ENCODE results near the gene FIP1L1.
A peak's percentile ranks its signal among the peaks of the same experiment; 100 is the strongest.

Gene FIP1L1

DNA sequence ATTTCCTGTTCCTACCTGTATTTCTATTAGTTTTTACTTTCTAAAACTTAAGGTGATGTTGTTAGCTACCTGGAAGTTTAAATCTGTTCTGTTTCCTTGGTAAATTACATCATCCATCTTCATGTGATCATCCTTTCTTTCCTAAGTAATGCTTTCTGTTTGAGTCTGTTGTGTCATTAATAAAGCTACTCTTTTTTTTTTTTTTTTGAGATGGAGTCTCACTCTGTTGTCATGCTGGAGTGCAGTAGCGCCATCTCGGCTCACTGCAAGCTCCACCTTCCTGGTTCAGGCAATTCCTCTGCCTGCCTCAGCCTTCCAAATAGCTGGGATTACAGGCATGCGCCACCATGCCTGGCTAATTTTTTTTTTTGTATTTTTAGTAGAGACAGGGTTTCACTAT is 73.3 kb downstream of the FIP1L1 start:
- no peak overlapping the region for H2BK120ac ChIP-seq (ENCODE audit: low read depth, low read length)
- no peak overlapping the region for H3K56ac ChIP-seq (ENCODE audit: low read length)
- H3K79me2 ChIP-seq (ENCODE audit: control insufficient read depth, insufficient read depth, low read length): no peaks in the 10 kb centered on the region
- no peak overlapping the region for H4K5ac ChIP-seq (ENCODE audit: low read length)
- H3K79me1 ChIP-seq (ENCODE audit: low read length): no peaks in the 10 kb centered on the region
- no peak overlapping the region for H3K4me3 ChIP-seq (ENCODE audit: low read length)
- no peak overlapping the region for H2BK5ac ChIP-seq (ENCODE audit: low read length)
- no peak overlapping the region for H3K23ac ChIP-seq (ENCODE audit: low read length)
- no peak overlapping the region for H3K9ac ChIP-seq (ENCODE audit: low read length)
- H2AK5ac ChIP-seq (ENCODE audit: low read length): no peak overlapping the region
- no peak overlapping the region for H3K4ac ChIP-seq (ENCODE audit: low read depth, low read length)
- DNase-seq: peak; percentile 43
- WGBS (ENCODE audit: extremely low coverage, insufficient coverage, low lambda C conversion rate): no CpG with 5 or more reads among the region's 3 CpGs
- H3K36me3 ChIP-seq (ENCODE audit: control insufficient read depth, insufficient read depth, low read length): peaks cover 2% of the 10 kb centered on the region
- no peak overlapping the region for H3K27ac ChIP-seq (ENCODE audit: low read depth, low read length)
- no peak overlapping the region for H2BK15ac ChIP-seq (replicated peaks; ENCODE audit: low read depth)
- H4K8ac ChIP-seq (ENCODE audit: low read depth, low read length): no peak overlapping the region
- H3K18ac ChIP-seq (ENCODE audit: low read length): no peak overlapping the region
- H3K4me2 ChIP-seq (ENCODE audit: low read length): no peak overlapping the region
- no peaks in the 10 kb centered on the region for H3K27me3 ChIP-seq (ENCODE audit: insufficient read depth, low read length, poor library complexity)
- H3K4me1 ChIP-seq (ENCODE audit: control insufficient read depth, low read depth, low read length): no peaks in the 10 kb centered on the region

DNA sequence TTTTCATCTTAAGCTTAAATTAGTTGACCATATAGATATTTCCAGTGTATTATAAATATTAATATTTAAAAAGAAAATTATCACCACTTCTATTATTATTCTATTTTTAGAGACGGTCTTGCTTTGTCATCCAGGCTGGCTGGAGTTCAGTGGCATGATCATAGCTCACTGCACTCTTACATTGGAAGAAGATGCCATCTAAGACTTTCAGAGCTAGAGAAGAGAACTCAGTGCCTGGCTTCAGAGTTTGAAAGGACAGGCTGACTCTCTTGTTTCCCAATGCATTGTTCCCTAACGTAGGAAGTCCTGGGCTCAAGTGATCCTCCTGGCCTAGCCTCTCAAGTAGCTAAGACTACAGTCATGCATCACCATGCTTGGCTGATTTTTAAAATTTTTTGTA is 75.9 kb downstream of the FIP1L1 start:
- H2BK120ac ChIP-seq (ENCODE audit: low read depth, low read length): no peak overlapping the region
- no peak for DNase-seq
- H3K27me3 ChIP-seq (ENCODE audit: insufficient read depth, low read length, poor library complexity): no peaks in the 10 kb centered on the region
- no peak overlapping the region for H2BK5ac ChIP-seq (ENCODE audit: low read length)
- H3K36me3 ChIP-seq (ENCODE audit: control insufficient read depth, insufficient read depth, low read length): peaks cover 2% of the 10 kb centered on the region
- H3K18ac ChIP-seq (ENCODE audit: low read length): no peak overlapping the region
- H3K9ac ChIP-seq (ENCODE audit: low read length): no peak overlapping the region
- H3K23ac ChIP-seq (ENCODE audit: low read length): no peak overlapping the region
- H3K4me3 ChIP-seq (ENCODE audit: low read length): no peak overlapping the region
- H3K79me1 ChIP-seq (ENCODE audit: low read length): no peaks in the 10 kb centered on the region
- no peak overlapping the region for H2AK5ac ChIP-seq (ENCODE audit: low read length)
- H3K4me2 ChIP-seq (ENCODE audit: low read length): no peak overlapping the region
- H2BK15ac ChIP-seq (replicated peaks; ENCODE audit: low read depth): no peak overlapping the region
- H3K4me1 ChIP-seq (ENCODE audit: control insufficient read depth, low read depth, low read length): no peaks in the 10 kb centered on the region
- no peak overlapping the region for H4K5ac ChIP-seq (ENCODE audit: low read length)
- H3K27ac ChIP-seq (ENCODE audit: low read depth, low read length): no peak overlapping the region
- no peak overlapping the region for H4K8ac ChIP-seq (ENCODE audit: low read depth, low read length)
- WGBS (ENCODE audit: extremely low coverage, insufficient coverage, low lambda C conversion rate): no CpG with 5 or more reads among the region's 2 CpGs
- no peak overlapping the region for H3K56ac ChIP-seq (ENCODE audit: low read length)
- H3K4ac ChIP-seq (ENCODE audit: low read depth, low read length): no peak overlapping the region
- H3K79me2 ChIP-seq (ENCODE audit: control insufficient read depth, insufficient read depth, low read length): no peaks in the 10 kb centered on the region

DNA sequence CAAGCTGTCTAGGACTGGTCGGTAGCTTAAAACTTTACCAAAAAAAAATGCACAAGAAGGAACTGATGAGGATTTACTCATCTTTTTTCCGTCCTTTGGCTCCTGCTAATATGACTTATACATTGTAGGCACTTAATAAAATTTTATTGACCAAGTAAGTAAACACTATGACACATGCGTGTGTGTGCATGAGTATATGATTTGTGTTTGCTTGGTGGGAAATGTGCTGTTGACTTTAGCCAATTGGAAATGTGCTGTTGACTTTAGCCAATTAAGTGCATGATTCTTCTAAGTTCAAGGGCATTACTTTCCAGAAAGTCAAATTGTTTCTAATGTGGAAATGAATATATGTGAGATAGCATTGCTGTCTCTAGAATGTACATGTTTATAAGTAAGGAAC is 78.3 kb downstream of the FIP1L1 start:
- no CpG with 5 or more reads among the region's 3 CpGs for WGBS (ENCODE audit: extremely low coverage, insufficient coverage, low lambda C conversion rate)
- Histone ChIP-seq H3K56ac (ENCODE audit: low read length) (no peak overlapping the region), H3K79me1 (ENCODE audit: low read length) (no peaks in the 10 kb centered on the region), H3K4me3 (ENCODE audit: low read length) (no peak overlapping the region), H3K4ac (ENCODE audit: low read depth, low read length) (no peak overlapping the region), H2AK5ac (ENCODE audit: low read length) (no peak overlapping the region), H3K79me2 (ENCODE audit: control insufficient read depth, insufficient read depth, low read length) (no peaks in the 10 kb centered on the region), H3K27ac (ENCODE audit: low read depth, low read length) (no peak overlapping the region), H3K4me2 (ENCODE audit: low read length) (no peak overlapping the region), H4K5ac (ENCODE audit: low read length) (no peak overlapping the region), H2BK120ac (ENCODE audit: low read depth, low read length) (no peak overlapping the region), H3K18ac (ENCODE audit: low read length) (no peak overlapping the region), H3K23ac (ENCODE audit: low read length) (no peak overlapping the region), H3K4me1 (ENCODE audit: control insufficient read depth, low read depth, low read length) (no peaks in the 10 kb centered on the region), H3K36me3 (ENCODE audit: control insufficient read depth, insufficient read depth, low read length) (peaks cover 2% of the 10 kb centered on the region), H2BK5ac (ENCODE audit: low read length) (no peak overlapping the region), H2BK15ac (replicated peaks; ENCODE audit: low read depth) (no peak overlapping the region), H3K27me3 (ENCODE audit: insufficient read depth, low read length, poor library complexity) (no peaks in the 10 kb centered on the region), H4K8ac (ENCODE audit: low read depth, low read length) (no peak overlapping the region), H3K9ac (ENCODE audit: low read length) (no peak overlapping the region)
- no peak for DNase-seq

DNA sequence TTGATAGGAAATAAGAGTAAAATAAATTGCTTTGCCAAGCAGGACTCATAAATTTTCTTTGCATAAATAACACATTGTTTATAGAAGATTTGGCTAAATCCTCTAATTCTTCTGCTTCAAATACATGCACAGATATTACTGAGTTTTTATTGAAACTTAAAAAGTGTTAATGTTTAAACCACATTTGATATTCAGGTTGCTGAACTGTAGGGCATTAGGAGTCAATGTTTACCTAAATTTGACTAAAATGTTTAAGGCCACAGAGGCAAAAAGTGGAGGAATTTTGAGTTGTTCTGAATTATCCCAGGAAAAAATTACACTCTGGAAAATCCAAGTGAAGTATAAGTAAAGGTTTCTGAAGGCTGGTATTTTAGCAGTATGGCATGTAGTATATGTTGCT is 78.7 kb downstream of the FIP1L1 start:
- Histone ChIP-seq H2BK5ac (ENCODE audit: low read length) (no peak overlapping the region), H4K8ac (ENCODE audit: low read depth, low read length) (no peak overlapping the region), H3K27me3 (ENCODE audit: insufficient read depth, low read length, poor library complexity) (no peaks in the 10 kb centered on the region), H2AK5ac (ENCODE audit: low read length) (no peak overlapping the region), H2BK15ac (replicated peaks; ENCODE audit: low read depth) (no peak overlapping the region), H3K36me3 (ENCODE audit: control insufficient read depth, insufficient read depth, low read length) (peaks cover 2% of the 10 kb centered on the region), H3K23ac (ENCODE audit: low read length) (no peak overlapping the region), H3K4ac (ENCODE audit: low read depth, low read length) (no peak overlapping the region), H3K9ac (ENCODE audit: low read length) (no peak overlapping the region), H3K4me2 (ENCODE audit: low read length) (no peak overlapping the region), H3K4me1 (ENCODE audit: control insufficient read depth, low read depth, low read length) (no peaks in the 10 kb centered on the region), H3K79me2 (ENCODE audit: control insufficient read depth, insufficient read depth, low read length) (no peaks in the 10 kb centered on the region), H3K18ac (ENCODE audit: low read length) (no peak overlapping the region), H3K4me3 (ENCODE audit: low read length) (no peak overlapping the region), H4K5ac (ENCODE audit: low read length) (no peak overlapping the region), H3K56ac (ENCODE audit: low read length) (no peak overlapping the region), H3K79me1 (ENCODE audit: low read length) (no peaks in the 10 kb centered on the region), H3K27ac (ENCODE audit: low read depth, low read length) (no peak overlapping the region), H2BK120ac (ENCODE audit: low read depth, low read length) (no peak overlapping the region)
- no peak for DNase-seq

DNA sequence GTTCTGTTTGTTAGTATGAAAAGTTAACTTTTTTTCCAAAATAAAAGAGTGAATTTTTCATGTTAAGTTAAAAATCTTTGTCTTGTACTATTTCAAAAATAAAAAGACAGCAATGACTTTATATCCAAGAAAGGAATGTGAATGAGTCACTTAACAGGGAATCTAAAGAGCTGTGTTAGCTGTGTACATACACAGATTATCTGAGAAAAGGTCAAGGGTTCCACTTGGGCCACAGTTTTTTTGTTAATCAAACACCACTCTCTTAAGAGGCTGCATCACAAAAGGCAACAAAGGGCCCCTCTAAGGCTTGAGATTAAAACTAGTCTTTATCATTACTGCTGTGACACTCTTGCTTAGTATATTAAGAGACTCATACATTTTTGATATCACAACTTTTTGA is 82.1 kb downstream of the FIP1L1 start:
- H3K4me3 ChIP-seq (ENCODE audit: low read length): no peak overlapping the region
- no peak overlapping the region for H4K8ac ChIP-seq (ENCODE audit: low read depth, low read length)
- H3K56ac ChIP-seq (ENCODE audit: low read length): no peak overlapping the region
- no peak overlapping the region for H4K5ac ChIP-seq (ENCODE audit: low read length)
- no peak overlapping the region for H3K4me2 ChIP-seq (ENCODE audit: low read length)
- H3K4ac ChIP-seq (ENCODE audit: low read depth, low read length): no peak overlapping the region
- H3K79me1 ChIP-seq (ENCODE audit: low read length): no peaks in the 10 kb centered on the region
- H3K27ac ChIP-seq (ENCODE audit: low read depth, low read length): no peak overlapping the region
- H3K9ac ChIP-seq (ENCODE audit: low read length): no peak overlapping the region
- DNase-seq: no peak
- no peaks in the 10 kb centered on the region for H3K4me1 ChIP-seq (ENCODE audit: control insufficient read depth, low read depth, low read length)
- H3K36me3 ChIP-seq (ENCODE audit: control insufficient read depth, insufficient read depth, low read length): no peaks in the 10 kb centered on the region
- no peak overlapping the region for H2AK5ac ChIP-seq (ENCODE audit: low read length)
- H3K23ac ChIP-seq (ENCODE audit: low read length): no peak overlapping the region
- H3K27me3 ChIP-seq (ENCODE audit: insufficient read depth, low read length, poor library complexity): no peaks in the 10 kb centered on the region
- no peak overlapping the region for H2BK120ac ChIP-seq (ENCODE audit: low read depth, low read length)
- no peak overlapping the region for H2BK15ac ChIP-seq (replicated peaks; ENCODE audit: low read depth)
- no peak overlapping the region for H2BK5ac ChIP-seq (ENCODE audit: low read length)
- H3K18ac ChIP-seq (ENCODE audit: low read length): no peak overlapping the region
- no peaks in the 10 kb centered on the region for H3K79me2 ChIP-seq (ENCODE audit: control insufficient read depth, insufficient read depth, low read length)

DNA sequence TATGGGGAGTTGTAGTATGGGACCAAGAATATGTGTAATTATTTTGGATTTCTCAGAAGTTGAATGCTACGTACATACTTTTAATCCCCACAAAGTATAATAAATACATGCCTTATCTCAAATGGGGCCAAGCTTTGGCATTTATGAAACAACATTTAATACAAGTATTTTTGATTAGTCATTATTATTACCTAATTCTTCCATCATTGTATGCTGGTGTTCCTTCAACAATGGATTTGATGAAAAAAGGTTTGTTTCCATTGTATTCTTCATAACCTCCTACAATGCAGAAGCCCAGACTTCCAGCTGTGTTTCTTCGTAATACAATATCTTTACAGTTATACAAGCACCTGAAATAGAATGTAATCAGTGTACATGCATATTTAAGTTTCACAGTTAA is 83.8 kb downstream of the FIP1L1 start:
- H3K18ac ChIP-seq (ENCODE audit: low read length): no peak overlapping the region
- no peak overlapping the region for H3K4me2 ChIP-seq (ENCODE audit: low read length)
- no peaks in the 10 kb centered on the region for H3K36me3 ChIP-seq (ENCODE audit: control insufficient read depth, insufficient read depth, low read length)
- no peak overlapping the region for H3K9ac ChIP-seq (ENCODE audit: low read length)
- no peaks in the 10 kb centered on the region for H3K4me1 ChIP-seq (ENCODE audit: control insufficient read depth, low read depth, low read length)
- H3K56ac ChIP-seq (ENCODE audit: low read length): no peak overlapping the region
- no peaks in the 10 kb centered on the region for H3K79me2 ChIP-seq (ENCODE audit: control insufficient read depth, insufficient read depth, low read length)
- H2BK120ac ChIP-seq (ENCODE audit: low read depth, low read length): no peak overlapping the region
- H4K8ac ChIP-seq (ENCODE audit: low read depth, low read length): no peak overlapping the region
- H3K4me3 ChIP-seq (ENCODE audit: low read length): no peak overlapping the region
- H2BK5ac ChIP-seq (ENCODE audit: low read length): no peak overlapping the region
- H3K27me3 ChIP-seq (ENCODE audit: insufficient read depth, low read length, poor library complexity): no peaks in the 10 kb centered on the region
- no peak overlapping the region for H2BK15ac ChIP-seq (replicated peaks; ENCODE audit: low read depth)
- peak; percentile 3 for DNase-seq
- no CpG with 5 or more reads among the region's 2 CpGs for WGBS (ENCODE audit: extremely low coverage, insufficient coverage, low lambda C conversion rate)
- H2AK5ac ChIP-seq (ENCODE audit: low read length): no peak overlapping the region
- H3K27ac ChIP-seq (ENCODE audit: low read depth, low read length): no peak overlapping the region
- no peaks in the 10 kb centered on the region for H3K79me1 ChIP-seq (ENCODE audit: low read length)
- H3K23ac ChIP-seq (ENCODE audit: low read length): no peak overlapping the region
- no peak overlapping the region for H4K5ac ChIP-seq (ENCODE audit: low read length)
- H3K4ac ChIP-seq (ENCODE audit: low read depth, low read length): no peak overlapping the region
